ENCODE measurements around the gene CNOT1.

The CNOT1 gene

DNA sequence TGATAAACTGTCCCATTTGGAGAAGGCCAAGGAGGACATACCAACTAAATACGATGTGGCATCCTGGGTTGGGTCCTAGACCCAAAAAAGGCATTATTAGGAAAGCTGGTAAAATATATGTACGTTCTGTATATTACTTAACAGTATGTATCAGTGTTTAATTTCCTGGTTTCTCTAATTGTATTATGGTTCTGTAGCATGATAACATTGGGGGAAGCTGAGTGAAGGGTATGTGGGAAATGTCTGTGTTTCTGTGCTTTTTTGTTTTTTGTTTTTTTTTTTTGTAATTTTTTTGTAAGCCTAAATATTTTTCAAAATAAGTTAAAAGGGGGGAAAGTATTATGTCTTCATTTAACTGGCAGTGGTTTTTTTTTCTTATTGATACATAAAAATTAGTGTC lies 151.2 kb downstream of the CNOT1 start:
- Histone ChIP-seq H3K36me3 (ENCODE audit: control insufficient read depth in 2 of 2, insufficient read depth in 2 of 2, low read length in 2 of 2) (no peaks in the 10 kb centered on the region), H3K27me3 (ENCODE audit: control insufficient read depth in 1 of 2, insufficient read depth in 2 of 2, low read length in 2 of 2) (peaks cover 0 to 3% of the 10 kb centered on the region in 2 donors), H3K27ac (ENCODE audit: low read length) (no peak overlapping the region), H3K9me3 (ENCODE audit: control insufficient read depth in 2 of 2, low read length in 2 of 2) (no peaks in the 10 kb centered on the region), H3K4me3 (ENCODE audit: low read length in 2 of 2) (no peak overlapping the region), H3K9ac (ENCODE audit: low read length in 2 of 2) (no peak overlapping the region), H3K4me1 (ENCODE audit: control insufficient read depth, insufficient read depth, low read length) (peaks cover 2% of the 10 kb centered on the region)

DNA sequence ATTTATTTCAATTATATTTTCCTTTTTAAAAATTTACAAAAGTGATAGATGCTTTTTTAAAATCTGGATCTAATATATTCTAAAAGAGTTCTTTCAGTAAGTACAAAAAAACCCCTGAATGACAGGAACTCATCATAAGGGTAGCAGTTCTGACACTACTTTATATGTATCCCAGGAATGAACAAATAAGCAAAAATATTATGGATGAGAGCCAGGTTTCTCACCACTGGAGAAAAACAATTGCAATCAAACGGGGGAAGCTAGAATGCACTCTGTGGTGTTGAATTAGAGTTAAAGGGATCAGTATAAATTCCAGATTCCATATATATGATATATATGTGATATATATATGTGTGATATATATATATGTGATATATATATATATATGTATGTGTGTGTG lies 152.8 kb downstream of the CNOT1 start:
- peaks cover 2% of the 10 kb centered on the region for H3K4me1 ChIP-seq (ENCODE audit: control insufficient read depth, insufficient read depth, low read length)

GRCh38 chr16:58475091-58475619 lies 154.5 kb downstream of the CNOT1 start:
- Histone ChIP-seq H3K27ac (ENCODE audit: low read length) (no peak overlapping the region), H3K9me3 (ENCODE audit: control insufficient read depth in 2 of 2, low read length in 2 of 2) (no peaks in the 10 kb centered on the region), H3K4me1 (ENCODE audit: control insufficient read depth, insufficient read depth, low read length) (peaks cover 2% of the 10 kb centered on the region), H3K9ac (ENCODE audit: low read length in 2 of 2) (no peak overlapping the region), H3K36me3 (ENCODE audit: control insufficient read depth in 2 of 2, insufficient read depth in 2 of 2, low read length in 2 of 2) (no peaks in the 10 kb centered on the region), H3K27me3 (ENCODE audit: control insufficient read depth in 1 of 2, insufficient read depth in 2 of 2, low read length in 2 of 2) (peaks cover 0 to 3% of the 10 kb centered on the region in 2 donors), H3K4me3 (ENCODE audit: low read length in 2 of 2) (no peak overlapping the region)

More for the DNA sequence above, 152.8 kb downstream of the CNOT1 start:
- H3K9me3 ChIP-seq (ENCODE audit: control insufficient read depth in 2 of 2, low read length in 2 of 2): no peaks in the 10 kb centered on the region
- no peak overlapping the region for H3K4me3 ChIP-seq (ENCODE audit: low read length in 2 of 2)
- no peak overlapping the region for H3K27ac ChIP-seq (ENCODE audit: low read length)
- H3K27me3 ChIP-seq (ENCODE audit: control insufficient read depth in 1 of 2, insufficient read depth in 2 of 2, low read length in 2 of 2): peaks cover 0 to 3% of the 10 kb centered on the region in 2 donors
- H3K9ac ChIP-seq (ENCODE audit: low read length in 2 of 2): no peak overlapping the region
- no peaks in the 10 kb centered on the region for H3K36me3 ChIP-seq (ENCODE audit: control insufficient read depth in 2 of 2, insufficient read depth in 2 of 2, low read length in 2 of 2)

DNA sequence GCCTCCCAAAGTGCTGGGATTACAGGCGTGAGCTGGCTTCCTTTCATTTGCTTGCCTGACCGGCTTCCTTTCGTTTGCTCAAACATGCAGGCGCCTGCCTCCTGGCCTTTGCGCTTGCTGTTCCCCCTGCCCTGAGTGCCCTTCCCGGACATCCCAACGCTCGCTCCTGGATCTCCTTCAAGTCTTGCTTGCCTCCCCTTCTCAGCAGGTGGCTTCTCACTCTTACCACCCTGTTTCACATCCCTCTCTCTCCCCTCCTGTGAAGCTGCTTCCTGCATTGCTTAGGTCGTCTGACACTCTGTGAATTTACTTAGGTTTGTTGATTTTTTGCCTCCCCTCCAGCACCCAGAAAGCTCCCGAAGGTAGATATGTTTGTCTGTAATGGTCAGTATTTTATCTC lies 155.3 kb downstream of the CNOT1 start:
- no peak overlapping the region for H3K27ac ChIP-seq (ENCODE audit: low read length)
- H3K9ac ChIP-seq (ENCODE audit: low read length in 2 of 2): no peak overlapping the region
- H3K4me1 ChIP-seq (ENCODE audit: control insufficient read depth, insufficient read depth, low read length): peaks cover 2% of the 10 kb centered on the region

GRCh38 chr16:58472827-58473226 lies 156.8 kb downstream of the CNOT1 start:
- Histone ChIP-seq H3K36me3 (ENCODE audit: control insufficient read depth in 2 of 2, insufficient read depth in 2 of 2, low read length in 2 of 2) (no peaks in the 10 kb centered on the region), H3K4me1 (ENCODE audit: control insufficient read depth, insufficient read depth, low read length) (peaks cover 2% of the 10 kb centered on the region), H3K27ac (ENCODE audit: low read length) (no peak overlapping the region), H3K9ac (ENCODE audit: low read length in 2 of 2) (no peak overlapping the region), H3K4me3 (ENCODE audit: low read length in 2 of 2) (no peak overlapping the region), H3K27me3 (ENCODE audit: control insufficient read depth in 1 of 2, insufficient read depth in 2 of 2, low read length in 2 of 2) (peaks cover 4 to 7% of the 10 kb centered on the region in 2 donors), H3K9me3 (ENCODE audit: control insufficient read depth in 2 of 2, low read length in 2 of 2) (no peaks in the 10 kb centered on the region)

More for the DNA sequence above, 155.3 kb downstream of the CNOT1 start:
- Histone ChIP-seq H3K4me3 (ENCODE audit: low read length in 2 of 2) (no peak overlapping the region), H3K9me3 (ENCODE audit: control insufficient read depth in 2 of 2, low read length in 2 of 2) (no peaks in the 10 kb centered on the region), H3K27me3 (ENCODE audit: control insufficient read depth in 1 of 2, insufficient read depth in 2 of 2, low read length in 2 of 2) (peaks cover 0 to 3% of the 10 kb centered on the region in 2 donors), H3K36me3 (ENCODE audit: control insufficient read depth in 2 of 2, insufficient read depth in 2 of 2, low read length in 2 of 2) (no peaks in the 10 kb centered on the region)

GRCh38 chr16:58472266-58472665 lies 157.4 kb downstream of the CNOT1 start:
- Histone ChIP-seq H3K9ac (ENCODE audit: low read length in 2 of 2) (no peak overlapping the region), H3K27me3 (ENCODE audit: control insufficient read depth in 1 of 2, insufficient read depth in 2 of 2, low read length in 2 of 2) (peaks cover 9 to 11% of the 10 kb centered on the region in 2 donors), H3K9me3 (ENCODE audit: control insufficient read depth in 2 of 2, low read length in 2 of 2) (no peaks in the 10 kb centered on the region), H3K4me3 (ENCODE audit: low read length in 2 of 2) (no peak overlapping the region), H3K36me3 (ENCODE audit: control insufficient read depth in 2 of 2, insufficient read depth in 2 of 2, low read length in 2 of 2) (no peaks in the 10 kb centered on the region), H3K27ac (ENCODE audit: low read length) (no peak overlapping the region), H3K4me1 (ENCODE audit: control insufficient read depth, insufficient read depth, low read length) (peaks cover 2% of the 10 kb centered on the region)

DNA sequence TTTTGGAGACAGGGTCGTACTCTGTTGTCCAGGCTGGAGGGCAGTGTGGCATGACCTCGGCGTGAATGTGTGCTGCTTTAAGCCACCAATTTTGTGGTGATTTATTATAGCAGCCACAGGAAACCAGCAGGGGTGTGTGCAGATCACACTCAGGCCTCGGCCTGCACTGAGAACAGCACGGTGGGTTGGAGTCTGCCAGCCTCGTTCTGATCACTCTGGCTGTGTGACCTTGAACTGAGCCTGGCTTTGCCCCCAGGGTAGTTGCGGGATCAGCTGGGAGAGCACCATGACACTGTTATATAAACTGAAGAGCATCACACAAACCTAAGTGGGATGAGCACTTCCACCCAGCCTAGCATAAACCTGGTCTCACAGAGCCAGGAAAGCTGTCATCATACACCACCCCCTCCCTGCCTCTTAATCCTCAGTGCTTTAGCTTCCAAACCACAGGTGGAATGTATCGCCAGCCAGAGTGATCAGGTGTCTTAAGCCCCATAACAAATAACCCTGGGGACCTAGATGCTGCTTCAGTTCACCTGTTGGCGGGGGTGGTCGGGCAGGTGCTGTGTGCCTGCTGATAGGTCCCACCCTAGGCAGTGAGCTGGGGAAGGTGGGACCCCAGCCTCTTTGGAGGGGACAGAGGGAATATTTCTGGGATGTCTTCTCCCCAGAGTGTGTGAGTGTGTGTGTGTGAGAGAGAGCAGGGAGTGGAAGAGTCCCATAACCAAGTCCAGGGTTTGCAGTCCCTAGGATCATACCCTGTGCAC lies 158.2 kb downstream of the CNOT1 start:
- Histone ChIP-seq H3K27me3 (ENCODE audit: control insufficient read depth in 1 of 2, insufficient read depth in 2 of 2, low read length in 2 of 2) (peaks cover 16 to 18% of the 10 kb centered on the region in 2 donors), H3K9ac (ENCODE audit: low read length in 2 of 2) (no peak overlapping the region), H3K4me1 (ENCODE audit: control insufficient read depth, insufficient read depth, low read length) (peaks cover 2% of the 10 kb centered on the region), H3K27ac (ENCODE audit: low read length) (no peak overlapping the region), H3K4me3 (ENCODE audit: low read length in 2 of 2) (no peak overlapping the region), H3K9me3 (ENCODE audit: control insufficient read depth in 2 of 2, low read length in 2 of 2) (no peaks in the 10 kb centered on the region), H3K36me3 (ENCODE audit: control insufficient read depth in 2 of 2, insufficient read depth in 2 of 2, low read length in 2 of 2) (no peaks in the 10 kb centered on the region)
